Keratinocyte (primary cell): ENCODE data around the gene RRP1. TPM values are rescaled to one million over a fixed set of nuclear protein-coding genes. Genes with fewer than 3 reads are reported as not detected.

Experiments
- DNase-seq: peaks from one replicate; pipeline ENCODE4 v3.0.0-alpha.2; 2011; ENCODE audit warnings: low read depth, missing footprints, low spot score
- FAIRE-seq: peaks from 2 replicates; lab custom pipeline; 2011; peaks lifted over from hg19 to GRCh38; lab: Jason Lieb, UNC
- H2AFZ ChIP-seq: 2 replicates; pipeline ENCODE4 v1.6.0; 2012; ENCODE audit warnings: low read length, control low read depth, inconsistent platforms; ENCODE audit not compliant: control insufficient read depth
- H3K27ac ChIP-seq: 2 replicates; pipeline ENCODE4 v1.5.1; 2011; ENCODE audit warnings: low read length; ENCODE audit not compliant: control insufficient read depth, insufficient read depth
- H3K27me3 ChIP-seq: 3 replicates; pipeline ENCODE4 v1.6.0; 2011; ENCODE audit warnings: low read length; ENCODE audit not compliant: control insufficient read depth, insufficient read depth; ENCODE audit errors: extremely low read depth
- H3K36me3 ChIP-seq, 2 experiments: 2 replicates in 1 of 2; 3 replicates in 1 of 2; pipeline ENCODE4 v1.5.1; 2011; ENCODE audit warnings: low read length in 2 of 2, mild to moderate bottlenecking in 1 of 2; ENCODE audit not compliant: control insufficient read depth in 2 of 2, insufficient read depth in 2 of 2; ENCODE audit errors: extremely low read depth in 1 of 2
- H3K4me1 ChIP-seq: 3 replicates; pipeline ENCODE4 v1.5.1; 2011; ENCODE audit warnings: low read length; ENCODE audit not compliant: control insufficient read depth, insufficient read depth; ENCODE audit errors: extremely low read depth
- H3K4me2 ChIP-seq: 3 replicates; pipeline ENCODE4 v1.6.0; 2011; ENCODE audit warnings: low read depth, low read length; ENCODE audit not compliant: control insufficient read depth, insufficient read depth; ENCODE audit errors: extremely low read depth
- H3K4me3 ChIP-seq, 3 experiments: fragments of 200-600 bp in 1 of 3; sonication (generic) in 1 of 3; 2 replicates in 2 of 3; 3 replicates in 1 of 3; pipeline ENCODE4 v1.5.1; 2011 to 2016; ENCODE audit warnings: low read length in 3 of 3, mild to moderate bottlenecking in 3 of 3, control low read depth in 2 of 3, inconsistent platforms in 1 of 3, low read depth in 1 of 3, mixed read lengths in 1 of 3, mixed run types in 1 of 3, moderate library complexity in 1 of 3; ENCODE audit not compliant: control insufficient read depth in 2 of 3, insufficient read depth in 2 of 3; ENCODE audit errors: extremely low read depth in 1 of 3
- H3K79me2 ChIP-seq: 2 replicates; pipeline ENCODE4 v1.6.0; 2012; ENCODE audit warnings: low read length; ENCODE audit not compliant: control insufficient read depth, insufficient read depth
- H3K9ac ChIP-seq: 3 replicates; pipeline ENCODE4 v1.6.0; 2011; ENCODE audit warnings: low read length; ENCODE audit not compliant: control insufficient read depth, insufficient read depth; ENCODE audit errors: extremely low read depth
- H3K9me1 ChIP-seq: 3 replicates; pipeline ENCODE4 v1.6.0; 2011; ENCODE audit warnings: low read length; ENCODE audit not compliant: control insufficient read depth, insufficient read depth; ENCODE audit errors: extremely low read depth
- H3K9me3 ChIP-seq: 2 replicates; pipeline ENCODE4 v1.5.1; 2012; ENCODE audit warnings: low read depth, low read length; ENCODE audit not compliant: control insufficient read depth
- H4K20me1 ChIP-seq: 3 replicates; pipeline ENCODE4 v1.6.0; 2011; ENCODE audit warnings: low read length; ENCODE audit not compliant: control insufficient read depth, insufficient read depth; ENCODE audit errors: extremely low read depth
- CTCF ChIP-seq, 3 experiments: IDR thresholded peaks in 1 of 3; conservative IDR thresholded peaks in 1 of 3; optimal IDR thresholded peaks in 1 of 3; 2 replicates in 2 of 3; 3 replicates in 1 of 3; pipeline versions ENCODE3 to v1.5.1; 2011; ENCODE audit warnings: low read length in 3 of 3, mild to moderate bottlenecking in 3 of 3, moderate library complexity in 2 of 3, control low read depth in 1 of 3, inconsistent platforms in 1 of 3; ENCODE audit not compliant: insufficient read depth in 2 of 3; ENCODE audit errors: extremely low read depth in 1 of 3
- EZH2 ChIP-seq: IDR thresholded peaks from one replicate; pipeline ENCODE4 v1.6.1; 2012; ENCODE audit warnings: inconsistent platforms, mild to moderate bottlenecking, low read length, moderate library complexity
- dilution Hi-C: fragments of 300-500 bp; cut with MboI; formaldehyde crosslinking; loops from one replicate; pipeline ENCODE4 v1.7.0; 2020; ENCODE audit warnings: low sequenced_read_pairs; ENCODE audit not compliant: extremely low pct_ligation_motif_present
- polyA plus RNA-seq, 5 experiments: library from polyadenylated mRNA; depleted of rRNA in 3 of 5; stranded (reverse) in 3 of 5; stranded (forward) in 1 of 5; unstranded in 1 of 5; fragments of >200 nt; gene quantifications; 1 replicate in 1 of 5; 2 replicates in 3 of 5; 3 replicates in 1 of 5; pipeline versions ENCODE4 v1.2.1 to v1.2.3, GENCODE V29; 2011 to 2012; ENCODE audit warnings: missing spikeins in 2 of 5, low read depth in 1 of 5, low replicate concordance in 1 of 5

The RRP1 gene
- polyA plus RNA-seq, 1 donor (not counting 4 experiments of a cell fraction or from before 2014, with no cell fraction given) = 25.0 TPM

GRCh38 chr21:43751955-43752591 is 37.3 kb upstream of the RRP1 start:
- DNase-seq (no peak), FAIRE-seq (no peak)
- H3K9me1 ChIP-seq = no peaks in the 10 kb centered on the region
- no peaks in the 10 kb centered on the region for H3K79me2 ChIP-seq
- H3K9ac ChIP-seq = no peak overlapping the region
- TF ChIP-seq EZH2 (no peak), CTCF (optimal IDR thresholded peaks at IDR 0.05 in 1 of 3, IDR thresholded peaks at IDR 0.05 in 1 of 3, conservative IDR thresholded peaks at IDR 0.05 in 1 of 3; ENCODE audit: extremely low read depth in 1 of 3, insufficient read depth in 2 of 3, low read length in 3 of 3) (no peak)
- H4K20me1 ChIP-seq = no peaks in the 10 kb centered on the region
- no peaks in the 10 kb centered on the region for H3K4me1 ChIP-seq
- H3K4me2 ChIP-seq = no peak overlapping the region
- peaks cover 47 to 61% of the 10 kb centered on the region in 2 experiments for H3K36me3 ChIP-seq
- H3K27me3 ChIP-seq = no peaks in the 10 kb centered on the region
- no peaks in the 10 kb centered on the region for H3K9me3 ChIP-seq
- H3K27ac ChIP-seq = no peak overlapping the region
- H3K4me3 ChIP-seq = no peak overlapping the region
- no peak overlapping the region for H2AFZ ChIP-seq
- dilution Hi-C loops = no loop called here

GRCh38 chr21:43752758-43753438 is 36.5 kb upstream of the RRP1 start:
- FAIRE-seq = no peak
- H3K4me1 ChIP-seq = no peaks in the 10 kb centered on the region

More at GRCh38 chr21:43752758-43753438, 36.5 kb upstream of the RRP1 start:
- H3K27ac ChIP-seq = no peak overlapping the region
- no peaks in the 10 kb centered on the region for H4K20me1 ChIP-seq
- no peak overlapping the region for H3K4me3 ChIP-seq
- TF ChIP-seq CTCF (optimal IDR thresholded peaks at IDR 0.05 in 1 of 3, IDR thresholded peaks at IDR 0.05 in 1 of 3, conservative IDR thresholded peaks at IDR 0.05 in 1 of 3; ENCODE audit: extremely low read depth in 1 of 3, insufficient read depth in 2 of 3, low read length in 3 of 3) (no peak), EZH2 (no peak)
- peaks cover 45 to 62% of the 10 kb centered on the region in 2 experiments for H3K36me3 ChIP-seq
- DNase-seq = no peak
- no peak overlapping the region for H2AFZ ChIP-seq
- no peak overlapping the region for H3K9ac ChIP-seq
- H3K79me2 ChIP-seq = no peaks in the 10 kb centered on the region
- dilution Hi-C loops = no loop called here
- H3K27me3 ChIP-seq = no peaks in the 10 kb centered on the region
- no peaks in the 10 kb centered on the region for H3K9me3 ChIP-seq
- H3K4me2 ChIP-seq = no peak overlapping the region
- H3K9me1 ChIP-seq = no peaks in the 10 kb centered on the region
